GM19240 (cell line): ENCODE data around the gene DRICH1.
"Not testable (repeated sequence)": the region's sequence is repeated elsewhere in the genome, so short reads cannot be mapped to it uniquely, and the experiment has no call there.

Experiments used
- DNase-seq: peaks from one replicate; pipeline ENCODE4 v3.0.0; 2011; ENCODE audit warnings: low spot score; ENCODE audit not compliant: insufficient read length

Gene DRICH1

DNA sequence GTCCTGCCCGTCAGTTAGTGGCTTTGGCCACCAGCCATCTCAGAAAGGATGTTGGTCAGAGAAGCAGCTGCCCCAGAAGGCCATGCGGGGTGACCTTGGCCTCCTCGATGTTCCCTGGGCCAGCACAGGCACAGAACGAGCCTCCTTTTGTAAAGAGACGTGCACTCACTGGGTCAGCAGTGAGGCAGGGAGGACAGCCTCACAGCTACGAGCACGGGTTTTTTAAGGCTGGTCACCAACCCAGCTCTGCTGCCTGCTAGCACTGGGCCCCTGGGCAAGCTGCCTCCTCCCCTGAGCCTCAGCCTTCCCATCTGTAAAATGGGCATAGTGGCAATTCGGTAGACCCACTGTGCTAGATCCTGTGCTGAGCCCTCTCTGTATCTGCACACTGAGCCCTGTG, 62.8 kb downstream of the DRICH1 start:
- DNase-seq = no peak

DNA sequence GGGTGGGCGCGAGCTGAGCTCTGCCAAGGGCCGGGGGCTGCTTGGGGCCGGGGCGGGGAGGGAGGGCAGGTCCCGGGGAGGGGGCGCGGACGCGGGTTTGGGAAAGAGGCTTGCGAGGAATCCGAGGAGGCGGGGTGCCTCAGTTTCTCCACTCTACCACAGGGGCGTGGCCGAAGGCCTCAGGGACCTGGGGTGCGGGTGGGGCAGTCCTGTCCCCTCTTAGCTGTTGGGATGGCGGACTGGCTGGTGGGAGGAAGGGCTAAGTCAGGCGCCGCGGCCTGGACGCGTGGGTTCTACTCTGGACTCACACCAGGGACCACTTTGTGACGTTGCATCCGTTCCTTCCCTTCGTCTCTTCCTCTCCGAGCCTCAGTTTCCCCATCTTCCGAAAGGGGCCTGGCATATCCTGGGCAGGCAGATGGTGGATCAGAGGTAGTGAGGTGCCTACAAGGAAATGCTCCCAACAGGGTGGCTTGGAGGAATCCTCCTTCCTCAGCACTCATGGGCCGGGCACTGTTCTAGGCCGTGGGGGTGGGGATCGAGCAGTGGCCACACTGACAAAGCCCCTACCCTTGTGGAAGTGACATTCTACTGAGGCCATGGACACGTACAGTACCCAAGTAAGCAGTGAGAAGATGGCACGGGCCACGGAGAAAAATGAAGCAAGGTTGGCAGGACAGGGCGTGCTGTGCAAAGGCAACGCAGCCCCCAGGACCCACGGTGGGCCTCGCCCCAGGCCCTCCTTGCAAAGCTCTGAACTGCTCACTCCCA, 65.2 kb downstream of the DRICH1 start:
- no peak for DNase-seq

DNA sequence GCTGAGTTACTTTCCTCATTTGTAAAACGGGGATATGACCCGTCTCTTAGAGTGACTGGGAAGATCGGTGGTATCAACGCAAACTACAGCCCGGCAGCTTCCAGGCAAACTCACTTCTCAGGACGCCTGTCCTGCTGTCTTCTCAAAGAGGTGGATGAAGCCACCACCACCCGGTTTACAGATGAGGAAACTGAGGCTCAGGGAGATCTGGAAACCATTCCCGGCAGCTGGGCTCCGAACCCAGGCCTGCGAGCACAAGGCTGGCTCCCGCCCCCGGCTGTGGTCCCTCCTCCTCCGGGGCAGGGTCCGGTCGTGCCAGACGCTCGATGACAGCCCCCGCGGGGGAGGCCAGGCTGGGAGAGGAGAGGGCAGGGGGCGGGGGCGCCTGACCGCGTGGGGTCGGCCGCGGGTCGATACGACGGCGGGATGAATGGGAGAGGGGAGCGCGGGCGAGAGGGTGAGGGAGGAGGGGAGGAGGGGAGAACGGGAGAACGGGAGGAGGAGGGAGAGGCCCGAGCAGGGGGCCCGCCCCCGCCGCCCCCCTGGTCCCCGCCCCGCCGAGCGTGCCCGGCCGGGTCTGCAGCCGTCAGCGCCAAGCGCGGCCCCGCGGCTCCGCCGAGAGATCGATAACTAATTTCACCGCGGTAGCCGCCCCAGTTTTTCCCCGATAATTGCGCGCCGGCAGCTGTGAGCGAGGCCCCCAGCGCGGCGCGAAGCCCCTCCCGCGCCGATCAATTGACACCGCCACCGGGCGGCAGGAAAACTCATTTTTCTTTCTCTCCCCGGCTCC, 66.0 kb downstream of the DRICH1 start:
- DNase-seq = no peak

DNA sequence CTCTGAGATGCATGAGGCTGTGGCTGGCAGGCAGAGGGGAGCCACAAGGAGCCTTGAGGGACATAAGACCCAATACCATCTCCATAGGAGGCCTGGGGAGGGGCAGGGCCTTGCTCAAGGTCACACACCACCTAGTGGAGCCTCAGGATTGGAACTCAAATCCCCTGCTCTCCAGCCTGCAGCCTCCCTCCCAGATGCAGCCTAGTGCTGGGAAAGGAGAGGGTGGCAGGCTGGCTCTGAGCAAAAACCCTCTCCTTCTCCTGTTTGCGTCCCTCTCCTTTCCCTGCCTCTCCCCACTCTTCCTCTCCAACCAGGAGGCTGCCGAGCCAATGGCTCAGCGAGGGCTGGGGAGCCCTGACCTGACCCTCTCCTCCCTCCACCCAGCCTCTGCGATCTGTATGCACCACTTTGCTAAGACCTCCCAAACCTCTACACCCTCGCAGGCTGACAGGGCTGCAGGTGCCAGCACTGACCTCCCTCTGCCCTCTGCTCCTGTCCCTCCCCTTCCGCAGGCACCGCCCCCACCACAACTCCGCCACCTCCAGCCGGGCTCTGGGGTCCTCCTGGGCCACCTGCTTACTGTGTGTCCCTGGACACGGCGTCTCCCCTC, 66.7 kb downstream of the DRICH1 start:
- DNase-seq = no peak

DNA sequence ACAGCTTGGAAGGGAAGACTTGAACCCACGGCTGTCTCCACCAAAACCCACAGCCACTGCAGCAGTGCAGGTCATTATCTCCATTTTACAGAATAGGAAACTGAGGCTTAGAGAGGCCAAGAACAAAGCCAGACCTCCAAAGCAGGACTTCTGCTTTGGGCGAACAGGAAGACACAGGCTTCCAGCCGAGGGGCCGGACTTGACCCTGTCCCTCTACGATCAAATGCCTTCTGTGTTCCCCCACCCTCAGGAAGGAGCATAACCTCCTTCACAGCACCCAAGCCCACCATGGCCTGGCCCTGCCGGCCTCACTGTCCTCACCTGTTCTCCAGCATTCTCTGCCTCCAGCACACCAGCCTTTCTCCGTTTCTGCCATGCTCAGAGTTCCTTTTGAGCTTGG, 67.8 kb downstream of the DRICH1 start:
- no peak for DNase-seq

DNA sequence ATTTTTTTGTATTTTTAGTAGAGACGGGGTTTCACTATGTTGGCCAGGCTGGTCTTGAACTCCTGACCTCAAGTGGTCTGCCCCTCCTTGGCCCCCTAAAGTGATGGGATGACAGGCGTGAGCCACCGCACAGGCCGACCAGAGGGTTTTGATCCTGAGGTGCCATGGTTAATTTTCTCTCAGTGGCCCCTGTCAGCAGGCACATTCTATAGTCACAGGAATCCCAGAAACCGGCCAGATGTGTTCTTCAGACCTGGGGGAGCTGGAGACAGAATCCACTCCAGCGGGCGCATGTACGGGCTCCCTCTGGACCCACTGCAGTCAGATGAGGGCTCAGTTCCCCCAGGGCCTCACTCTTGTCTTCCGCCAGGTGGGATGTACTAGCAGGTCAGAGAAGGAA, 69.0 kb downstream of the DRICH1 start:
- no peak for DNase-seq

DNA sequence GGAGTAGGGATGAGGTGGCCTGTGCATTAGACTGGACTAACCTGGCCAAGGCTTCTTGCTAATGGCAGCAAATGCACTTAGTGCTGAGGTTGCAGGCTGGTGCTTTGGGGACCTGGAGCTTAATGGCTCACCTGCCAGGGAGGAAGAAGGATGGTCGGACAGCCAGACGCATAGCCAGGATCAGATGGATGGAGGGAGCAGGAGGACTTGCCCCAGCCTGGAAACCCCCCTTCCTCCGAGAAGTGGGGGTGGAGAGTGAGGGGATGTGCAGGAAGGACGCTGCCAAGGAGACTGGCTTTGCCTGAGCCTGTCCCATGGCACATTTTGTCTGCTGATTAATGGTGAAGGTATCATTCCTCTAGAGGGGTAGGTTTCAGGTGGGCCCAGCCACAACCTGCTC, 69.9 kb downstream of the DRICH1 start:
- no peak for DNase-seq

DNA sequence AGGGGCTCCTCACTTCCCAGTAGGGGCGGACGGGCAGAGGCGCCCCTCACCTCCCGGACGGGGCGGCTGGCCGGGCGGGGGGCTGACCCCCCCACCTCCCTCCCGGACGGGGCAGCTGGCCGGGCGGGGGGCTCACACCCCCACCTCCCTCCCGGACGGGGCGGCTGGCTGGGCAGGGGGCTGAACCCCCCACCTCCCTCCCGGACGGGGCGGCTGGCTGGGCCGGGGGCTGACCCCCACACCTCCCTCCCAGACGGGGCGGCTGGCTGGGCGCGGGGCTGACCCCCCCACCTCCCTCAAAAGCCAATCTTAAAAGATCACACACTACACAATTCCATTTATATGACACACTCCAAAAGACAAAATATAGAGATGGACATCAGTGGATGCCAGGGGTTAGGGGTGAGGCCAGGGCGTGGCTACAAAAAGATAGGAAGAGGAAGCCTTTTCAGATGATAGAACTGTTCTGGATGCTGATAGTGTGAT, 71.1 kb downstream of the DRICH1 start:
- DNase-seq = not testable (repeated sequence)

DNA sequence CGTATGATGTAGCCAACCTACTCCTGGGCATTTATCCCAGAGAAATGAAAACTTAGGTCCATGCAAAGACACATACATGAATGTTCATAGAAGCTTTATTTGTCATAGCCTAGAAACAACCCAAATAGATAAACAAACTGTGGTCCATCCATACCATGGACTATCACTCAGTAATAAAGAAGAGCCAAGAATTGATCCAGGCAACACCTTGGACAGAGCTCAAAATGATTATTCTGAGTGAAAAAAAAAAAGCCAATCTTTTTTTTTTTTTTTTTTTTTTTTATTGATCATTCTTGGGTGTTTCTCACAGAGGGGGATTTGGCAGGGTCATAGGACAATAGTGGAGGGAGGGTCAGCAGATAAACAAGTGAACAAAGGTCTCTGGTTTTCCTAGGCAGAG, 71.9 kb downstream of the DRICH1 start:
- DNase-seq = not testable (repeated sequence)
